Activated naive CD4-positive, alpha-beta T cell treated with anti-CD3 and anti-CD28 coated beads, Interleukin-2, amount 50 U/mL, for 72 hours (primary cell): ENCODE results near the gene CAMSAP3. TPM values are rescaled to one million over a fixed set of nuclear protein-coding genes. Genes with fewer than 3 reads are reported as not detected.
"Not testable (repeated sequence)": the region's sequence is repeated elsewhere in the genome, so short reads cannot be mapped to it uniquely, and the experiment has no call there.

Experiments used
- ATAC-seq, 2 donors: fragments of 150-1000 bp; cut with Tn5 transposase; 2 replicates each; pipeline ENCODE4 v1.10.0; 2021; ENCODE audit warnings: mild to moderate bottlenecking in 2 of 2, moderate library complexity in 2 of 2
- DNase-seq, 2 donors: peaks; one replicate each; pipeline ENCODE4 v3.0.0; 2021 to 2022; ENCODE audit warnings: low spot score in 2 of 2
- H3K27ac Mint-ChIP-seq, 2 donors: one replicate each; pipeline ENCODE4 v1.8.0; 2022; ENCODE audit warnings: mild to moderate bottlenecking in 2 of 2, mixed read lengths in 2 of 2
- H3K36me3 Mint-ChIP-seq, 2 donors: one replicate each; pipeline ENCODE4 v1.8.0; 2022; ENCODE audit warnings: mixed read lengths in 2 of 2
- H3K9me3 Mint-ChIP-seq, 2 donors: one replicate each; pipeline ENCODE4 v1.8.0; 2022; ENCODE audit warnings: mixed read lengths in 2 of 2
- total RNA-seq, 2 donors: library from RNA; stranded (reverse); gene quantifications; one replicate each; pipeline ENCODE4 v1.2.3, GENCODE V29; 2022

The CAMSAP3 gene
- total RNA-seq, 2 donors from 2014 or later, result 0.07 to 0.80 TPM

DNA sequence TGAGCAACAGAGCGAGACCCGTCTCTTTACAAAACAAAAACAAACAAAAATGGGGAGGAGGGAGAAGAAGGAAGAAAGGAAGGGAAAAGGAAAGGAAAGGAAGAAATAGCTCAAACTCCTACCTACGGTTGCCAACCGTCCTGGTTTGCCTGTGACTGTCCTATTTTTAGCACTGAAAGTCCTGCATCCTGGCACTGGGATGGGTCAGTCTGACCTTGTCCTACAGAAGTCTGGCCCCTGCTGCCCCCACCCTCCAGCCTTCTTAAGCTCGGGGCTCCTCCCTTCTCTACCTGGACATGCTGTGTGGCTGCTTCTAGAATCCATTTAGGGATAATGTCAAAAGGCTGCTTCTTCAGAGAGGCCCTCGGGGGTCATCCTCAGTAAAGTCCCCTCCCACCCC is 40.0 kb downstream of the CAMSAP3 start:
- DNase-seq (no peak), ATAC-seq (no peak)
- Mint-ChIP-seq H3K27ac (peak overlapping the region in 1 of 2 donors; percentile 91), H3K9me3 (peaks cover 7 to 8% of the 10 kb centered on the region in 2 donors), H3K36me3 (peaks cover 11 to 17% of the 10 kb centered on the region in 2 donors)

DNA sequence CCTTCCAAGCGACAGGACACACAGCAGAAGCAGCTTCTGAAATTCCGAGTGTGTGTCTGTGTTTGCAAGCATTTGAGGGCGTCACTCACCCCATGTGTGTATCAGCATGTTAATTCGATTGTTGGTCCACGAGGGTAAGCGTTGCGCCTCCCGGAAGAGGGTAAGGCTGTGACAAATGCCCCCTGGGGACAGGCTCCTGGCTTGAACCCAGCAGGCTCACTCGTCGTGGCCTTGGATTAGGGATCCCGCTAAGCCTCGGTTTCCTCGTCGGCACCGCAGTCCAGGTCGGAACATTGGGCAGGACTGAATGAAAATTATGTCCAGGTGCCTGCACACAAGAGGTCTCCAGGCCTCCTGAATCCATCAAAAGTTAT is 40.6 kb downstream of the CAMSAP3 start:
- ATAC-seq, result no peak
- no peak for DNase-seq
- H3K36me3 Mint-ChIP-seq, result peaks cover 10 to 17% of the 10 kb centered on the region in 2 donors
- H3K27ac Mint-ChIP-seq, result peak overlapping the region in 1 of 2 donors; percentile 91
- H3K9me3 Mint-ChIP-seq, result peaks cover 7 to 8% of the 10 kb centered on the region in 2 donors

GRCh38 chr19:7636691-7637373 is 41.2 kb downstream of the CAMSAP3 start, which contains the start of gene STXBP2:
STXBP2 (plus strand) TSS chr19:7637110; CDS start chr19:7637150, 40 bp downstream.
- DNase-seq, result peak; percentile 88 to 94
- H3K27ac Mint-ChIP-seq, result peak within 1 kb of the TSS; percentile 87 to 91
- peaks cover 10 to 17% of the 10 kb centered on the region in 2 donors for H3K36me3 Mint-ChIP-seq
- H3K9me3 Mint-ChIP-seq, result peaks cover 7 to 8% of the 10 kb centered on the region in 2 donors
- peak; percentile 94 to 98 for ATAC-seq

DNA sequence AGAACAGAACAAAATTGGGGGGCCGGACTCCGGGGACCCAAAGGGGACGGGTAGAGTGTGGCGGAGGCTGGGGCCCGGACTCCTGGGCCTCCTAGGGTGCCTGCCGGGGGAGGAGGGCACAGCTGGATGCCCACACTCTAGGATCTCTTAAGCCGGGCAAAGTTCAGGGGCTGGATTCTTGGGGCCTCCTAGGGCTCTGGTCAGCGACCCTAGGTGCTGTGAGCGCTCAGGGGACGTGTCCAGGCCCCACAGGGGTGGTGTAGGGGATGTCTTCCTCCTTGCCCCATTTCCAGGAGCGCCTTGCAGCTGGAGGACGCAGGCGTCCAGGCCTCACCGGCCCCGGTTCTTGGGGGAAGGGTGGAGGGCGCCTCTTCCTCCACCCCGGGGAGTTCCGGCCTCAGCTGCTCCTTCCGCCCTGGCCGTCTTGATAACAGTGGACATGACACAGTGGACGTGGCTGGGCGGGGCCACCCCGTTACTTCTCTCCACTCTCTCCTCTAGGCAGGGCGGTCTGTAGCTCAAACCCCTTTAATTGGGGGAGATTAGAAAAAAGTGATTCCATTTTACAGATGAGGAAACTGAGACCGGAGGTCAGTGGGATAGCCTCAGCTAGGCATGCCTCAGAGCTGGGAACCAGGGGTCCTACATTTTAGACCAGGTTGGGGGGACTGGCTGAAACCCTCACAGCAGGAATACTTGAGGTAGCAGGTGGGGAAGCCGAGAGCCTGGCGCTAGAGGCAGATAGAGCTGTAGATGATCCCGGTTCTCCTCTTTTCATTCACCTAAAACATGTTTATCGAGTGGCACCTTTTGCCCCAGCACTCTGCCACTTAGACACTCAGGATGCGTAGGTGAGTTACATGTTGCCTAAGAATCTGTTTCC is 42.0 kb downstream of the CAMSAP3 start:
- ATAC-seq (peak; percentile 27 to 35), DNase-seq (peak in 1 of 2 donors; percentile 20)
- H3K27ac Mint-ChIP-seq, result peak overlapping the region; percentile 74 to 91
- peaks cover 7 to 8% of the 10 kb centered on the region in 2 donors for H3K9me3 Mint-ChIP-seq
- peaks cover 10 to 17% of the 10 kb centered on the region in 2 donors for H3K36me3 Mint-ChIP-seq

DNA sequence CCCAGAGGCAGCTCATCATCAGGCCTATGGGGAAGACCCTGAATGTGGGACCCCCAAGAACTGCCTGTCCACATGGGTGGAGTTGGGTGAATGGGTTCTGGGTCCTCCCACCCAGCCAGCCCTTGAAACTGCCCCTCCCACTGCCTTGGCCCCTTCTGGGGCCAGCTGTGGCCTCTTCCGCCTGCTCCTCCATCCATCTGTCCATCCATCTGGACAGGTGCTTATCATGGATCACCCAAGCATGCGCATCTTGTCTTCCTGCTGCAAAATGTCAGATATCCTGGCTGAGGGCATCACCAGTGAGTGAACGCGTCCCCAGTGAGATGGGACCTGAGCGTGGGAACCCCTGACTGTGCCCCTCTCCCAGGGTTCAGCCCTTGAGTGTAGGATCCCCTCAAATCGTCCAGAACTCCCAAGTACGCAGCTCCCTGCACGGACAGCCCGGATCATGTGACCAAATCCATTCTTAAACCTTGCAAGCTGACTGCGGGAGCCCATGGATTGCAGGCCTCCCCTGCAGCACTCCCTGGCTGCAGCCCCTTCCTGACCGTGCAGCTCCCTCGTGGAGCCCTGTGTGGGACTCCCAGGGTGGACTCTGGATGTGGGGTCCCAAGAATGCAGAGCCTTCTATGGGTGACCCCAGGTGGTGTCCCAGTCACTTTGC is 43.3 kb downstream of the CAMSAP3 start:
- DNase-seq (no peak), ATAC-seq (no peak)
- peaks cover 7 to 8% of the 10 kb centered on the region in 2 donors for H3K9me3 Mint-ChIP-seq
- H3K27ac Mint-ChIP-seq, result no peak overlapping the region
- peaks cover 10 to 17% of the 10 kb centered on the region in 2 donors for H3K36me3 Mint-ChIP-seq

- ATAC-seq (no peak), DNase-seq (no peak)
- Mint-ChIP-seq H3K27ac (no peak overlapping the region), H3K36me3 (peaks cover 10 to 17% of the 10 kb centered on the region in 2 donors), H3K9me3 (peaks cover 7 to 8% of the 10 kb centered on the region in 2 donors)
These were observed 44.2 kb downstream of the CAMSAP3 start for GRCh38 chr19:7639863-7640348.

- Mint-ChIP-seq H3K9me3 (peaks cover 7 to 8% of the 10 kb centered on the region in 2 donors), H3K36me3 (peaks cover 10 to 17% of the 10 kb centered on the region in 2 donors), H3K27ac (no peak overlapping the region)
- no peak for DNase-seq
- no peak for ATAC-seq
These were observed 45.1 kb downstream of the CAMSAP3 start for GRCh38 chr19:7640803-7641202.

DNA sequence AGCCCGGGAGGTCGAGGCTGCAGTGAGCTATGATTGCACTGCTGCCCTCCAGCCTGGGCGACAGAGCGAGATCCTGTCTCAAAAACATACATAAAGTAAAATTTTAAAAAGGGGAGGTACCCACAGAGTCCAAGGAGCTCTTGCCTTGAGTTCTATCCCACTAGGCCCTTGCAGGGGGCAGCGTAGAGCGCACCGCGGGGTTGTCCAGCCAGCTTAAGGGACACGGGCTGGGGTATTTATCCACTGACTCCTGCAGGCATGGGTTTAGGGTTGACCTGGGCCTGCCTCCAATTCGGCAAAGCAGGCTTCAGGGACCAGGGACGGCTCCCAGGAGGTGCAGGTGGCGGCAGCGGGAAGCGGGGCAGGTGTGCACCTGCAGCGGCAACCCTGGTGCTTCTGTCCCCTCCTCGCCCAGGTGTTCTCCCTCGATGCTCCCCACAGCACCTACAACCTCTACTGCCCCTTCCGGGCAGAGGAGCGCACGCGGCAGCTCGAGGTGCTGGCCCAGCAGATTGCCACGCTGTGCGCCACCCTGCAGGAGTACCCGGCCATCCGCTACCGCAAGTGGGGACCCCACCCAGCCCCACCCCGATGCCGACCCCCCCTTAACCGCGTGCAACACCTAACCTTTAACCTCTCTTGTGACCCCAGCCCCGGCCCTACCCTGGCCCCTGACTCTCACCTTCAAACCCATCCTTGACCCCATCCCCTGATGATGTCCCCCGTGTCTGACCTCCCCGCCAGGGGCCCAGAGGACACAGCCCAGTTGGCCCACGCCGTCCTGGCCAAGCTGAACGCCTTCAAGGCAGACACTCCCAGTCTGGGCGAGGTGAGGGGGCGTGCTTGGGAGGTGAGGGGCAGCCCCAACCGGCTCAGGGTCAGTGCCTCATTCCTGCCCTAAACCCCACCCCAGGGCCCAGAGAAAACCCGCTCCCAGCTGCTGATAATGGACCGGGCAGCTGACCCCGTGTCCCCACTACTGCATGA is 45.9 kb downstream of the CAMSAP3 start:
- DNase-seq, result no peak
- Mint-ChIP-seq H3K9me3 (peaks cover 7 to 8% of the 10 kb centered on the region in 2 donors), H3K27ac (no peak overlapping the region), H3K36me3 (peaks cover 10 to 17% of the 10 kb centered on the region in 2 donors)
- ATAC-seq, result no peak

DNA sequence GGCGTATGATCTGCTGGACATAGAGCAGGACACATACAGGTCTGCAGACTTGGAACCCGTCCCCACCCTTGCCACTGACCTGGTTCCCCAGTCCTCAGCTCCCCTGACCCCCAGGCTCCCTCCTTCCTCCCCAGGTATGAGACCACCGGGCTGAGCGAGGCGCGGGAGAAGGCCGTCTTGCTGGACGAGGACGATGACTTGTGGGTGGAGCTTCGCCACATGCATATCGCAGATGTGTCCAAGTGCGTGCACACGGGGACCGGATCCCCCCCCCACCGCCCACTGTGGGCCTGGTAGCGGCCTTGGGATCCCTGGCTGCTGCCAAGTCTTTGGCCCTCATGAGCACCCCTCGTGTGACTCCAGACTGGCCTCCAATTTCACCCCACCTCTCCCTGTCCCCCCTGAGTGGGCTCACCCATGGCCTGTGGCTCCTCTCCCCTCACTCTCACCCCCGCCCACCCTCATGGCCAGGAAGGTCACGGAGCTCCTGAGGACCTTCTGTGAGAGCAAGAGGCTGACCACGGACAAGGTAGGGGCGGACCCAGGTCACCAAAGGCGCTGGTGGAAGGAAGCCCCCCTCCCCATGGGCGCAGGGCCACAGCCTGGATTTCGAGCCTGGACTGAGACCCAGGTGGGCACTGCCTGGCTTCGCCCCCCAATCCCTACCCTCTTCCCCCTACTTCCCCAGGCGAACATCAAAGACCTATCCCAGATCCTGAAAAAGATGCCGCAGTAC is 46.8 kb downstream of the CAMSAP3 start:
- Mint-ChIP-seq H3K27ac (no peak overlapping the region), H3K36me3 (peaks cover 10 to 17% of the 10 kb centered on the region in 2 donors), H3K9me3 (peaks cover 7 to 8% of the 10 kb centered on the region in 2 donors)
- DNase-seq, result no peak
- no peak for ATAC-seq

GRCh38 chr19:7643031-7643415 is 47.4 kb downstream of the CAMSAP3 start:
- Mint-ChIP-seq H3K27ac (peak overlapping the region in 1 of 2 donors; percentile 87), H3K9me3 (peaks cover 7 to 8% of the 10 kb centered on the region in 2 donors), H3K36me3 (peaks cover 10 to 17% of the 10 kb centered on the region in 2 donors)
- DNase-seq, result no peak
- ATAC-seq, result no peak

- not testable (repeated sequence) for H3K27ac Mint-ChIP-seq, H3K9me3 Mint-ChIP-seq
- peaks cover 10 to 16% of the 10 kb centered on the region in 2 donors for H3K36me3 Mint-ChIP-seq
- ATAC-seq, result peak in 1 of 2 donors; percentile 46
- DNase-seq, result peak in 1 of 2 donors; percentile 27
These were observed 48.2 kb downstream of the CAMSAP3 start for GRCh38 chr19:7643629-7644549.

- H3K9me3 Mint-ChIP-seq, result peaks cover 7 to 8% of the 10 kb centered on the region in 2 donors
- H3K27ac Mint-ChIP-seq, result no peak overlapping the region
- no peak for DNase-seq
- no peak for ATAC-seq
- H3K36me3 Mint-ChIP-seq, result peaks cover 9 to 10% of the 10 kb centered on the region in 2 donors
These were observed 48.9 kb downstream of the CAMSAP3 start for GRCh38 chr19:7644550-7644877.

DNA sequence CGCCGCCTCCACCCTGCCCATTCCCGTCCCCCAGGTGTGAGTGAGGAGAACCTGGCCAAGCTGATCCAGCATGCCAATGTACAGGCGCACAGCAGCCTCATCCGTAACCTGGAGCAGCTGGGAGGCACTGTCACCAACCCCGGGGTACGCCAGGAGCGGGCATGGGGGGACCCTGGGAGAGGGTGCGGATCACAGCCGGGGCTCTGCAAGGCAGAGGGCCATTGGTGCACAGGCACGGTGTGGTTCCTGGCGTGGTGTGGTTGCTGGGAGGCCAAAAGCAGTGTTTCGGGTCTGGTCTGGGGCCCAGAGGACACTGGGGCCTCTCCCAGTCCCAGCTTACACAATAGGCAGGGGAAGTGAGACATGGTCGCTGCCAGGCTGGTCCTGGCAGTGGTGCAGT is 49.5 kb downstream of the CAMSAP3 start:
- H3K27ac Mint-ChIP-seq, result no peak overlapping the region
- no peak for ATAC-seq
- H3K36me3 Mint-ChIP-seq, result peaks cover 3 to 4% of the 10 kb centered on the region in 2 donors
- peaks cover 2% of the 10 kb centered on the region in 2 donors for H3K9me3 Mint-ChIP-seq
- DNase-seq, result no peak
